Kidney epithelial cell (primary cell): ENCODE results near the gene ACTR1B. TPM values are rescaled to one million over a fixed set of nuclear protein-coding genes. Genes with fewer than 3 reads are reported as not detected.

ENCODE experiments used
- DNase-seq: peaks from one replicate; pipeline ENCODE4 v3.0.0-alpha.2; 2010; ENCODE audit warnings: low read depth
- H3K27me3 ChIP-seq: 2 replicates; pipeline ENCODE4 v1.6.0; 2011; ENCODE audit warnings: low read length; ENCODE audit not compliant: control insufficient read depth, insufficient read depth
- H3K36me3 ChIP-seq: 2 replicates; pipeline ENCODE4 v1.5.1; 2011; ENCODE audit warnings: low read length; ENCODE audit not compliant: control insufficient read depth, insufficient read depth
- H3K4me3 ChIP-seq: 2 replicates; pipeline ENCODE4 v1.5.1; 2011; ENCODE audit warnings: low read depth, mild to moderate bottlenecking, control low read depth, low read length
- CTCF ChIP-seq: IDR thresholded peaks from 2 replicates; pipeline ENCODE4 v1.5.1; 2011; ENCODE audit warnings: mild to moderate bottlenecking, moderate library complexity, low read length, control low read depth, inconsistent platforms; ENCODE audit not compliant: insufficient read depth, poor library complexity, severe bottlenecking
- total RNA-seq: library from RNA; depleted of rRNA; stranded (reverse); fragments of >200 nt; gene quantifications from 2 replicates; pipeline ENCODE4 v1.2.3, GENCODE V29; 2015

Gene ACTR1B
- total RNA-seq, 1 donor from 2014 or later = 50.3 TPM

GRCh38 chr2:97660044-97660774 is 3.6 kb downstream of the ACTR1B start:
- no peak for DNase-seq
- TF ChIP-seq CTCF = no peak
- peaks cover 4% of the 10 kb centered on the region for H3K36me3 ChIP-seq
- H3K27me3 ChIP-seq = no peaks in the 10 kb centered on the region
- H3K4me3 ChIP-seq = no peak overlapping the region

GRCh38 chr2:97659256-97660043 is 4.4 kb downstream of the ACTR1B start:
- H3K36me3 ChIP-seq = peaks cover 6% of the 10 kb centered on the region

GRCh38 chr2:97658691-97659157 is 5.1 kb downstream of the ACTR1B start:
- H3K27me3 ChIP-seq = no peaks in the 10 kb centered on the region
- no peak for DNase-seq
- H3K4me3 ChIP-seq = no peak overlapping the region
- TF ChIP-seq CTCF = no peak
- peaks cover 6% of the 10 kb centered on the region for H3K36me3 ChIP-seq

More at GRCh38 chr2:97659256-97660043, 4.4 kb downstream of the ACTR1B start:
- no peak overlapping the region for H3K4me3 ChIP-seq
- no peak for DNase-seq
- TF ChIP-seq CTCF = no peak
- H3K27me3 ChIP-seq = no peaks in the 10 kb centered on the region

- Histone ChIP-seq H3K27me3 (no peaks in the 10 kb centered on the region), H3K4me3 (no peak overlapping the region), H3K36me3 (peaks cover 6% of the 10 kb centered on the region)
- TF ChIP-seq CTCF = no peak
- no peak for DNase-seq
Observed at GRCh38 chr2:97657986-97658690, 5.7 kb downstream of the ACTR1B start.

GRCh38 chr2:97656905-97657587 is 6.8 kb downstream of the ACTR1B start:
- TF ChIP-seq CTCF = no peak
- no peaks in the 10 kb centered on the region for H3K27me3 ChIP-seq
- DNase-seq = no peak
- H3K4me3 ChIP-seq = no peak overlapping the region
- peaks cover 6% of the 10 kb centered on the region for H3K36me3 ChIP-seq
